Karpas-422 (cell line): ENCODE results near the gene DNAH17. TPM values are rescaled to one million over a fixed set of nuclear protein-coding genes. Genes with fewer than 3 reads are reported as not detected.

Experiments used
- DNase-seq: peaks from one replicate; pipeline ENCODE4 v3.0.0-alpha.2; 2015
- H2AFZ ChIP-seq: fragments of 200-600 bp; sonication (generic); 2 replicates; pipeline ENCODE4 v1.6.1; 2014; ENCODE audit warnings: antibody characterized with exemption, low read length, mixed read lengths
- H3K27ac ChIP-seq: fragments of 200-600 bp; sonication (generic); 2 replicates; pipeline ENCODE4 v1.5.1; 2014; ENCODE audit warnings: mild to moderate bottlenecking, low read length, moderate library complexity
- H3K27me3 ChIP-seq: fragments of 200-600 bp; sonication (generic); 2 replicates; pipeline ENCODE4 v1.6.1; 2014; ENCODE audit warnings: low read length, mixed read lengths
- H3K36me3 ChIP-seq: fragments of 200-600 bp; sonication (generic); 2 replicates; pipeline ENCODE4 v1.6.1; 2014; ENCODE audit warnings: low read length, mixed read lengths; ENCODE audit not compliant: insufficient read depth
- H3K4me1 ChIP-seq: fragments of 200-600 bp; sonication (generic); 2 replicates; pipeline ENCODE4 v1.6.1; 2014; ENCODE audit warnings: mild to moderate bottlenecking, low read length, mixed read lengths
- H3K4me2 ChIP-seq: fragments of 200-600 bp; sonication (generic); 2 replicates; pipeline ENCODE4 v1.6.1; 2014; ENCODE audit warnings: low read length, low read depth, mild to moderate bottlenecking; ENCODE audit not compliant: poor library complexity, severe bottlenecking
- H3K4me3 ChIP-seq: fragments of 200-600 bp; sonication (generic); 2 replicates; pipeline ENCODE4 v1.5.1; 2014; ENCODE audit warnings: mild to moderate bottlenecking, antibody characterized with exemption, low read length, mixed read lengths
- H3K79me2 ChIP-seq: fragments of 200-600 bp; sonication (generic); 2 replicates; pipeline ENCODE4 v1.6.1; 2014; ENCODE audit warnings: mild to moderate bottlenecking, low read length, mixed read lengths
- H3K9ac ChIP-seq: fragments of 200-600 bp; sonication (generic); 2 replicates; pipeline ENCODE4 v1.6.0; 2014; ENCODE audit warnings: low read length
- H3K9me2 ChIP-seq: fragments of 200-600 bp; sonication (generic), shearing (Covaris generic); replicated peaks from 2 replicates; pipeline ENCODE4 v1.6.0; 2014; ENCODE audit warnings: mild to moderate bottlenecking, low read length, moderate library complexity; ENCODE audit not compliant: insufficient read depth
- H3K9me3 ChIP-seq: fragments of 300-700, 200-600 bp; sonication (generic); 2 replicates; pipeline ENCODE4 v1.6.1; 2014; ENCODE audit warnings: low read length, mixed read lengths
- H4K20me1 ChIP-seq: fragments of 200-600 bp; sonication (generic); 2 replicates; pipeline ENCODE4 v1.6.1; 2014; ENCODE audit warnings: mild to moderate bottlenecking, antibody characterized with exemption, low read length, low read depth; ENCODE audit not compliant: insufficient read depth
- total RNA-seq: library from RNA; depleted of rRNA; stranded (reverse); fragments of >200 nt; shearing (Covaris generic); gene quantifications from 2 replicates; pipeline ENCODE4 v1.2.3, GENCODE V29; 2014; ENCODE audit warnings: low replicate concordance

The DNAH17 gene
- total RNA-seq, 1 experiment from 2014 or later: not detected

- Histone ChIP-seq H3K9me2 (no peaks in the 10 kb centered on the region), H3K4me2 (no peak overlapping the region), H3K27me3 (no peaks in the 10 kb centered on the region), H3K4me3 (no peak overlapping the region), H2AFZ (no peak overlapping the region), H3K79me2 (no peaks in the 10 kb centered on the region), H3K9ac (no peak overlapping the region), H4K20me1 (0 out of 2 replicates have a peak, but pooled peaks cover 8% of the 10 kb centered on the region), H3K36me3 (peaks cover 6% of the 10 kb centered on the region; the same call in 1 of the 2 replicates), H3K9me3 (no peaks in the 10 kb centered on the region), H3K4me1 (no peaks in the 10 kb centered on the region), H3K27ac (no peak overlapping the region)
- DNase-seq: no peak
Observed at GRCh38 chr17:78427140-78427539, 150.1 kb downstream of the DNAH17 start.

GRCh38 chr17:78426293-78426879 is 150.8 kb downstream of the DNAH17 start:
- no peaks in the 10 kb centered on the region for H3K9me3 ChIP-seq
- no peak overlapping the region for H3K4me2 ChIP-seq
- no peak for DNase-seq
- H3K27ac ChIP-seq: no peak overlapping the region
- no peaks in the 10 kb centered on the region for H3K79me2 ChIP-seq
- no peaks in the 10 kb centered on the region for H3K9me2 ChIP-seq
- H3K9ac ChIP-seq: no peak overlapping the region
- H3K36me3 ChIP-seq: peaks cover 6% of the 10 kb centered on the region; the same call in 1 of the 2 replicates
- H3K4me1 ChIP-seq: no peaks in the 10 kb centered on the region
- H3K27me3 ChIP-seq: no peaks in the 10 kb centered on the region
- 0 out of 2 replicates have a peak, but pooled peaks cover 8% of the 10 kb centered on the region for H4K20me1 ChIP-seq
- no peak overlapping the region for H3K4me3 ChIP-seq
- no peak overlapping the region for H2AFZ ChIP-seq

DNA sequence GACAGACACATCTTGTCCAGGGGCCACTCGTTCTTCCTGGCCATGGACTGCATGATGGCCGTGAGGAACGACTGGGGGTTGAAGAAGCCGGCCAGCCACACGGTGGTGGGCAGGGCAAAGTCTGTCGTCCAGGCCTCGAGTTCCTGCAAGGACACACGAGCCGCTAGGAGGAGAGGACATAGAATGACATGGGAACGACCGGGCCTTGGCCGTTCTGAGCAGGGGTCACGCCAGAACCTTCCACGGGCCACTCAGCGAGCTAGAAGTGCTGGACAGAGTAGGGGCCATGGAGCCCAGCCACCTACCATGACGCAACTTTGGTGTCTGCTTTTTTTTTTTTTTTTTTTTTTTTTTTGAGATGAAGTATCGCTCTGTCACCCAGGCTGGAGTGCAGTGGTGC is 151.8 kb downstream of the DNAH17 start:
- no peaks in the 10 kb centered on the region for H3K4me1 ChIP-seq
- H3K36me3 ChIP-seq: peaks cover 6% of the 10 kb centered on the region; the same call in 1 of the 2 replicates
- no peaks in the 10 kb centered on the region for H3K79me2 ChIP-seq
- no peak overlapping the region for H2AFZ ChIP-seq
- no peak for DNase-seq
- no peak overlapping the region for H3K9ac ChIP-seq
- H4K20me1 ChIP-seq: 0 out of 2 replicates have a peak, but pooled peaks cover 8% of the 10 kb centered on the region
- H3K9me3 ChIP-seq: no peaks in the 10 kb centered on the region
- H3K4me2 ChIP-seq: no peak overlapping the region
- H3K4me3 ChIP-seq: no peak overlapping the region
- H3K27ac ChIP-seq: no peak overlapping the region
- H3K27me3 ChIP-seq: no peaks in the 10 kb centered on the region
- H3K9me2 ChIP-seq: no peaks in the 10 kb centered on the region

GRCh38 chr17:78423961-78424675 is 153.1 kb downstream of the DNAH17 start:
- Histone ChIP-seq H3K36me3 (peaks cover 6% of the 10 kb centered on the region; the same call in 1 of the 2 replicates), H4K20me1 (0 out of 2 replicates have a peak, but pooled peaks cover 6% of the 10 kb centered on the region), H2AFZ (no peak overlapping the region), H3K4me1 (no peaks in the 10 kb centered on the region), H3K27ac (no peak overlapping the region), H3K4me3 (no peak overlapping the region), H3K9me2 (no peaks in the 10 kb centered on the region), H3K9me3 (no peaks in the 10 kb centered on the region), H3K4me2 (no peak overlapping the region), H3K79me2 (no peaks in the 10 kb centered on the region), H3K27me3 (no peaks in the 10 kb centered on the region), H3K9ac (no peak overlapping the region)
- DNase-seq: no peak

- Histone ChIP-seq H3K9ac (no peak overlapping the region), H3K79me2 (no peaks in the 10 kb centered on the region), H3K4me1 (no peaks in the 10 kb centered on the region), H3K9me2 (no peaks in the 10 kb centered on the region), H3K4me3 (no peak overlapping the region), H4K20me1 (0 out of 2 replicates have a peak, but pooled peaks cover 6% of the 10 kb centered on the region), H3K36me3 (peaks cover 6% of the 10 kb centered on the region; the same call in 1 of the 2 replicates), H3K27me3 (no peaks in the 10 kb centered on the region), H3K27ac (no peak overlapping the region), H3K9me3 (no peaks in the 10 kb centered on the region), H3K4me2 (no peak overlapping the region), H2AFZ (no peak overlapping the region)
- no peak for DNase-seq
Observed at GRCh38 chr17:78422872-78423588, 154.2 kb downstream of the DNAH17 start.

DNA sequence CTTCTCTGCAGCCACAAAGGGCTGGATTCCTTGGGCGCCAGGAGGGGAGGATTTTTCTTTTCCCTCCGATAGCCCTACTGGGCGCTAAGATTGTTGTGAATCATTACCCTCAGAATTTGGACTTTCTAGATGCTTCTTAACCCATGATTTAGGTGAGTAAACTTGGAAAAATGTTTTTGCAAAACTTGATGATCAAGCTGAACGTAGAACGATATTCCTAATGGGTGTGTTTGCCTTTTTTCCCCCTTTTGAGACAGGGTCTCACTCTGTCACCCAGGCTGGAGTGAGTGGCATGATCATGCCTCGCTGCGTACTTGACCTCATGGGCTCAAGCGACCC is 155.0 kb downstream of the DNAH17 start:
- H3K79me2 ChIP-seq: no peaks in the 10 kb centered on the region
- no peak overlapping the region for H2AFZ ChIP-seq
- no peak overlapping the region for H3K4me2 ChIP-seq
- H3K9me2 ChIP-seq: no peaks in the 10 kb centered on the region
- H3K4me1 ChIP-seq: no peaks in the 10 kb centered on the region
- no peak overlapping the region for H3K4me3 ChIP-seq
- H3K27me3 ChIP-seq: no peaks in the 10 kb centered on the region
- no peaks in the 10 kb centered on the region for H3K9me3 ChIP-seq
- no peak overlapping the region for H3K27ac ChIP-seq
- H3K36me3 ChIP-seq: peaks cover 6% of the 10 kb centered on the region; the same call in 1 of the 2 replicates
- H4K20me1 ChIP-seq: 0 out of 2 replicates have a peak, but pooled peaks cover 6% of the 10 kb centered on the region
- H3K9ac ChIP-seq: no peak overlapping the region
- no peak for DNase-seq

- Histone ChIP-seq H3K27me3 (no peaks in the 10 kb centered on the region), H3K36me3 (peaks cover 6% of the 10 kb centered on the region; the same call in 1 of the 2 replicates), H3K4me1 (no peaks in the 10 kb centered on the region), H3K27ac (no peak overlapping the region), H2AFZ (no peak overlapping the region), H4K20me1 (0 out of 2 replicates have a peak, but pooled peaks cover 6% of the 10 kb centered on the region), H3K79me2 (no peaks in the 10 kb centered on the region), H3K4me2 (no peak overlapping the region), H3K9me3 (no peaks in the 10 kb centered on the region), H3K9me2 (no peaks in the 10 kb centered on the region), H3K4me3 (no peak overlapping the region), H3K9ac (no peak overlapping the region)
- peak; percentile 82 for DNase-seq
Observed at GRCh38 chr17:78421534-78422266, 155.5 kb downstream of the DNAH17 start.
